HepG2 (cell line): Measurements from ENCODE around the gene NRBP1. TPM values are rescaled to one million over a fixed set of nuclear protein-coding genes. Genes with fewer than 3 reads are reported as not detected.

Source experiments
- ARNT ChIP-seq: fragments of 450-650 bp; IDR thresholded peaks from 2 replicates; pipeline ENCODE4 v1.6.1; 2017
- ARNT2 ChIP-seq: sonication (generic); formaldehyde crosslinking; IDR thresholded peaks from 2 replicates; pipeline ENCODE4 v1.8.0; 2022; ENCODE audit warnings: mild to moderate bottlenecking, low read depth, missing genetic modification reagents, moderate library complexity
- BRD4 ChIP-seq: sonication (generic); formaldehyde crosslinking; IDR thresholded peaks from 2 replicates; pipeline ENCODE4 v1.4.0; 2020; ENCODE audit warnings: missing genetic modification reagents
- ELF3 ChIP-seq: IDR thresholded peaks from 2 replicates; pipeline ENCODE4 v1.6.1; 2016; ENCODE audit warnings: missing genetic modification reagents, missing compliant biosample characterization
- GRHL1 ChIP-seq: sonication (generic); formaldehyde crosslinking; conservative IDR thresholded peaks from 2 replicates; pipeline ENCODE4 v1.8.0; 2022; ENCODE audit warnings: missing genetic modification reagents
- HNRNPL ChIP-seq: fragments of 200-400 bp; formaldehyde crosslinking; IDR thresholded peaks from 2 replicates; pipeline ENCODE4 v1.6.1; 2017; ENCODE audit warnings: mild to moderate bottlenecking, low read depth, low read length
- MTF1 ChIP-seq: sonication (generic); formaldehyde crosslinking; IDR thresholded peaks from 2 replicates; pipeline ENCODE4 v1.5.0; 2020; ENCODE audit warnings: missing genetic modification reagents
- PPARG ChIP-seq: conservative IDR thresholded peaks from 2 replicates; pipeline ENCODE4 v1.6.1; 2016; ENCODE audit warnings: missing biosample characterization, missing genetic modification reagents
- RARG ChIP-seq: sonication (generic); formaldehyde crosslinking; IDR thresholded peaks from 2 replicates; pipeline ENCODE4 v1.4.0; 2020; ENCODE audit warnings: low read depth, mild to moderate bottlenecking, missing genetic modification reagents
- SAFB2 ChIP-seq: sonication (generic); formaldehyde crosslinking; IDR thresholded peaks from 2 replicates; pipeline ENCODE4 v1.5.1; 2020; ENCODE audit warnings: missing genetic modification reagents, low read depth, mild to moderate bottlenecking, borderline replicate concordance
- SNRNP70 ChIP-seq: fragments of 200-400 bp; formaldehyde crosslinking; IDR thresholded peaks from 2 replicates; pipeline ENCODE4 v1.6.1; 2017; ENCODE audit warnings: mild to moderate bottlenecking, low read depth, low read length, moderate library complexity
- SP5 ChIP-seq: IDR thresholded peaks from 2 replicates; pipeline ENCODE4 v1.6.1; 2016; ENCODE audit warnings: low read depth, borderline replicate concordance
- ZFP41 ChIP-seq: sonication (generic); formaldehyde crosslinking; IDR thresholded peaks from 2 replicates; pipeline ENCODE4 v1.4.0; 2020; ENCODE audit warnings: mild to moderate bottlenecking, missing genetic modification reagents, borderline replicate concordance
- ZMYM4 ChIP-seq: sonication (generic); formaldehyde crosslinking; IDR thresholded peaks from 2 replicates; pipeline ENCODE4 v1.8.1; 2023; ENCODE audit warnings: mild to moderate bottlenecking, missing genetic modification reagents
- ZNF121 ChIP-seq: sonication (generic); formaldehyde crosslinking; IDR thresholded peaks from 2 replicates; pipeline ENCODE4 v1.5.0; 2020; ENCODE audit warnings: mild to moderate bottlenecking, missing genetic modification reagents
- ZNF225 ChIP-seq: sonication (generic); formaldehyde crosslinking; IDR thresholded peaks from 2 replicates; pipeline ENCODE4 v1.4.0; 2020; ENCODE audit warnings: mild to moderate bottlenecking, missing genetic modification reagents
- ZNF383 ChIP-seq: sonication (generic); formaldehyde crosslinking; IDR thresholded peaks from 2 replicates; pipeline ENCODE4 v1.4.0; 2020; ENCODE audit warnings: missing genetic modification reagents, mild to moderate bottlenecking, borderline replicate concordance
- ZNF530 ChIP-seq: sonication (generic); formaldehyde crosslinking; IDR thresholded peaks from 2 replicates; pipeline ENCODE4 v1.5.0; 2020; ENCODE audit warnings: low read depth, mild to moderate bottlenecking, missing genetic modification reagents
- ZNF580 ChIP-seq: IDR thresholded peaks from 2 replicates; pipeline ENCODE4 v1.6.1; 2016; ENCODE audit warnings: low read depth, borderline replicate concordance
- ZNF616 ChIP-seq: sonication (generic); formaldehyde crosslinking; IDR thresholded peaks from 2 replicates; pipeline ENCODE4 v1.5.0; 2020; ENCODE audit warnings: low read depth, mild to moderate bottlenecking, missing genetic modification reagents
- ZNF619 ChIP-seq: sonication (generic); formaldehyde crosslinking; IDR thresholded peaks from 2 replicates; pipeline ENCODE4 v1.4.0; 2020; ENCODE audit warnings: mild to moderate bottlenecking, missing genetic modification reagents
- ZNF678 ChIP-seq: sonication (generic); formaldehyde crosslinking; IDR thresholded peaks from 2 replicates; pipeline ENCODE4 v1.4.0; 2020; ENCODE audit warnings: mild to moderate bottlenecking, missing genetic modification reagents
- ZNF777 ChIP-seq: sonication (generic); formaldehyde crosslinking; IDR thresholded peaks from 2 replicates; pipeline ENCODE4 v1.4.0; 2020; ENCODE audit warnings: missing genetic modification reagents
- polyA plus RNA-seq, 8 experiments: library from polyadenylated mRNA; depleted of rRNA in 3 of 8; stranded (reverse) in 7 of 8; unstranded in 1 of 8; fragments of >200 nt; fragmentation: Illumina TruSeq in 4 of 8; extraction: Trizol in 4 of 8; gene quantifications; 2 replicates each; pipeline versions ENCODE4 v1.2.1 to v1.2.3, GENCODE V29; 2011 to 2016; ENCODE audit warnings: low read depth in 4 of 8, missing spikeins in 1 of 8, mixed read lengths in 1 of 8; ENCODE audit not compliant: insufficient read depth in 1 of 8
- total RNA-seq, 5 experiments: library from RNA; depleted of rRNA; stranded (reverse); fragments of >200 nt; fragmentation: Illumina TruSeq; extraction: Trizol; gene quantifications; 2 replicates each; pipeline ENCODE4 v1.2.3, GENCODE V29; 2016; ENCODE audit warnings: low read depth in 1 of 5
- TF ChIP-seq, protein P1 (sequence below): IDR thresholded peaks from 2 replicates; pipeline ENCODE4 v1.6.1; 2016; ENCODE audit warnings: missing genetic modification reagents, missing compliant biosample characterization
- TF ChIP-seq, protein P2 (sequence below): fragments of 450-650 bp; IDR thresholded peaks from 2 replicates; pipeline ENCODE4 v1.6.1; 2017; ENCODE audit warnings: mild to moderate bottlenecking

Gene NRBP1
- total and polyA plus RNA-seq, 2 of the 13 experiments (the other 11 are each of a cell fraction or from before 2014, with no cell fraction given), result 165 to 240 TPM

DNA sequence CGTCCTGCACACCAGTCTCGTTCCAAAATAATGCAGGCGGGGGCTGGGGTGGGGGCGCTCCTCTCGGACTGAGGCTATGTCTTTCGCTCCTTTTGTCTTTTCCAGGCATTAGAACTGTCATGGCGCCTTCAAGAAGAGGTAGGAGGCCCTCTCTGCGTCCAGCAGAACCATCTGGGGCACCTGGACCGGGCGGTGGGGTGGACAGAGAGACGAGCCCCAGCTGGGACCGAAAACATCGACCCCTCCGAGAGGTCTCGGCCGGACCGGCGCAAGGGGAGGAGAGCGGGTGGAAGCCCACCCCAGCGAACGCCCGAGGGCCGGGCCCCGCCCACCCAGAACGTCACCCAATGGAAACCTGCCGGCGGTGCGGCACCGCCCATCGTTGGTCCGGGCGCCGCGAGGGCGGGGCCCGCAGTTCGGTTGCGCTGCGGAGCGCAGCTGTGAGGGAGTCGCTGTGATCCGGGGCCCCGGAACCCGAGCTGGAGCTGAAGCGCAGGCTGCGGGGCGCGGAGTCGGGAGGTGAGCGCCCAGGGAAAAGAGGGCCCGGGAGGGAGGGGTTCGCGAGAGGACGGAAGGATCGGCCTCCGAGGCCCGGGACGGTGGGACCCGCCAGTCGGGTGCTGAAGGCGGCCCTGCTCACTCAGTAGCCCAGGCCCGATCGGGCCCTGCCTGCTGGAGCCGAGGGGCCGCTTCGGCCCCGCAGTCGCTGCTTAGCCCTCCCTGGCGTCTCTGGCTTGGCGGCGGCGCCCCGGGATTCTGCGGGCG is at the start of gene NRBP1 (continued):
- TF ChIP-seq, protein P1, sequence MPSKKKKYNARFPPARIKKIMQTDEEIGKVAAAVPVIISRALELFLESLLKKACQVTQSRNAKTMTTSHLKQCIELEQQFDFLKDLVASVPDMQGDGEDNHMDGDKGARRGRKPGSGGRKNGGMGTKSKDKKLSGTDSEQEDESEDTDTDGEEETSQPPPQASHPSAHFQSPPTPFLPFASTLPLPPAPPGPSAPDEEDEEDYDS, result peak; percentile 91
- TF ChIP-seq ZNF383 (0 out of 2 replicates have a peak, but pooled peaks have one; percentile 35), ZMYM4 (CRISPR knock-in tag) (peak; percentile 89), ZNF616 (CRISPR knock-in tag) (no peak), ZNF225 (CRISPR knock-in tag) (peak; percentile 70), ZNF580 (CRISPR knock-in tag) (peak; percentile 69; the same call in 1 of the 2 replicates), RARG (CRISPR knock-in tag) (peak; percentile 57; the same call in 1 of the 2 replicates), SAFB2 (CRISPR knock-in tag) (peak; percentile 89), BRD4 (no peak), ZNF619 (CRISPR knock-in tag) (peak; percentile 38; the same call in 1 of the 2 replicates), MTF1 (no peak), ELF3 (CRISPR knock-in tag) (peak; percentile 44; the same call in 1 of the 2 replicates), SP5 (peak; percentile 86), ARNT (no peak), ARNT2 (peak; percentile 86), GRHL1 (CRISPR knock-in tag) (no peak), ZFP41 (CRISPR knock-in tag) (no peak; the same call in 1 of the 2 replicates), ZNF777 (no peak; the same call in none of the 2 replicates), HNRNPL (no peak), ZNF121 (CRISPR knock-in tag) (peak; percentile 52; the same call in 1 of the 2 replicates), ZNF530 (no peak), SNRNP70 (no peak), ZNF678 (CRISPR knock-in tag) (no peak), PPARG (CRISPR knock-in tag) (peak; percentile 48; the same call in 1 of the 2 replicates)
- TF ChIP-seq, protein P2, sequence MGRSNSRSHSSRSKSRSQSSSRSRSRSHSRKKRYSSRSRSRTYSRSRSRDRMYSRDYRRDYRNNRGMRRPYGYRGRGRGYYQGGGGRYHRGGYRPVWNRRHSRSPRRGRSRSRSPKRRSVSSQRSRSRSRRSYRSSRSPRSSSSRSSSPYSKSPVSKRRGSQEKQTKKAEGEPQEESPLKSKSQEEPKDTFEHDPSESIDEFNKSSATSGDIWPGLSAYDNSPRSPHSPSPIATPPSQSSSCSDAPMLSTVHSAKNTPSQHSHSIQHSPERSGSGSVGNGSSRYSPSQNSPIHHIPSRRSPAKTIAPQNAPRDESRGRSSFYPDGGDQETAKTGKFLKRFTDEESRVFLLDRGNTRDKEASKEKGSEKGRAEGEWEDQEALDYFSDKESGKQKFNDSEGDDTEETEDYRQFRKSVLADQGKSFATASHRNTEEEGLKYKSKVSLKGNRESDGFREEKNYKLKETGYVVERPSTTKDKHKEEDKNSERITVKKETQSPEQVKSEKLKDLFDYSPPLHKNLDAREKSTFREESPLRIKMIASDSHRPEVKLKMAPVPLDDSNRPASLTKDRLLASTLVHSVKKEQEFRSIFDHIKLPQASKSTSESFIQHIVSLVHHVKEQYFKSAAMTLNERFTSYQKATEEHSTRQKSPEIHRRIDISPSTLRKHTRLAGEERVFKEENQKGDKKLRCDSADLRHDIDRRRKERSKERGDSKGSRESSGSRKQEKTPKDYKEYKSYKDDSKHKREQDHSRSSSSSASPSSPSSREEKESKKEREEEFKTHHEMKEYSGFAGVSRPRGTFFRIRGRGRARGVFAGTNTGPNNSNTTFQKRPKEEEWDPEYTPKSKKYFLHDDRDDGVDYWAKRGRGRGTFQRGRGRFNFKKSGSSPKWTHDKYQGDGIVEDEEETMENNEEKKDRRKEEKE, result no peak
